NT2/D1 (cell line): ENCODE measurements around the gene RFC1.

Source experiments
- DNase-seq: peaks from one replicate; pipeline ENCODE4 v3.0.0-alpha.2; 2011; ENCODE audit warnings: low read depth, low spot score
- H3K27me3 ChIP-seq: 2 replicates; pipeline ENCODE4 v1.6.0; 2011; ENCODE audit warnings: mild to moderate bottlenecking; ENCODE audit not compliant: insufficient read length, insufficient read depth
- H3K36me3 ChIP-seq: 2 replicates; pipeline ENCODE4 v1.6.1; 2011; ENCODE audit warnings: mild to moderate bottlenecking, low read length, mixed read lengths; ENCODE audit not compliant: insufficient read depth, insufficient read length
- H3K4me1 ChIP-seq: 2 replicates; pipeline ENCODE4 v1.5.1; 2011; ENCODE audit not compliant: insufficient read depth, insufficient read length
- H3K4me3 ChIP-seq: 2 replicates; pipeline ENCODE4 v1.5.1; 2011; ENCODE audit warnings: low read depth; ENCODE audit not compliant: insufficient read length
- H3K9ac ChIP-seq: 2 replicates; pipeline ENCODE4 v1.6.0; 2011; ENCODE audit warnings: low read depth; ENCODE audit not compliant: insufficient read length
- H3K9me3 ChIP-seq: 2 replicates; pipeline ENCODE4 v1.5.1; 2011; ENCODE audit warnings: mild to moderate bottlenecking, low read length; ENCODE audit not compliant: insufficient read depth
- SUZ12 ChIP-seq: IDR thresholded peaks from 2 replicates; pipeline ENCODE4 v1.6.1; 2011; ENCODE audit not compliant: insufficient read length, insufficient read depth; ENCODE audit errors: extremely low read depth
- YY1 ChIP-seq: IDR thresholded peaks from 2 replicates; pipeline ENCODE4 v1.6.1; 2011; ENCODE audit not compliant: insufficient read length, insufficient read depth
- ZNF274 ChIP-seq: IDR thresholded peaks from 2 replicates; pipeline ENCODE4 v1.6.1; 2011; ENCODE audit warnings: mild to moderate bottlenecking, low read depth, low read length

Gene RFC1

GRCh38 chr4:39320381-39321115 lies 45.6 kb downstream of the RFC1 start:
- no peak for TF ChIP-seq YY1
- TF ChIP-seq ZNF274 = no peak
- TF ChIP-seq SUZ12 = no peak
- Histone ChIP-seq H3K9ac (no peak overlapping the region), H3K4me1 (no peaks in the 10 kb centered on the region)

DNA sequence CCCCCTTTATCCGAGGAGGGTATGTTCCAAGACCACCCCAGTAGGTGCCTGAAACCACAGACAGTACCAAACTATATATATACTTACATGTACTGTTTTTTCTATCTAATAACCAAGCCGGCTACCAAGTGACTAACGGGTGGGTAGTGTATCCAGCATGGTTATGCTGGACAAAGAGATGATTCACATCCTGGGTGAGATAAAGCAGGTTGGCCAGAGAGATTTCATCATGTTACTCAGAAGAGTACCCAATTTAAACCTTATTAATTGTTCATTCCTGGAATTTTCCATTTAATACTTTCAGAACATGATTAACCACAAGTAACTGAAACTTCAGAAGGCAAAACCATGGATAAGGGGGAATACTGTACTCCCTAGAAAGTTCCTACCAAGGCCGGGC lies 46.5 kb downstream of the RFC1 start:
- no peak for DNase-seq
- Histone ChIP-seq H3K9me3 (no peaks in the 10 kb centered on the region), H3K4me3 (no peak overlapping the region), H3K9ac (no peak overlapping the region), H3K4me1 (no peaks in the 10 kb centered on the region), H3K27me3 (no peaks in the 10 kb centered on the region), H3K36me3 (peaks cover 46% of the 10 kb centered on the region)
- no peak for TF ChIP-seq YY1
- no peak for TF ChIP-seq ZNF274
- TF ChIP-seq SUZ12 = no peak

More at GRCh38 chr4:39320381-39321115, 45.6 kb downstream of the RFC1 start:
- no peak overlapping the region for H3K4me3 ChIP-seq
- DNase-seq = no peak
- H3K36me3 ChIP-seq = peaks cover 46% of the 10 kb centered on the region
- H3K9me3 ChIP-seq = no peaks in the 10 kb centered on the region
- H3K27me3 ChIP-seq = no peaks in the 10 kb centered on the region

GRCh38 chr4:39312816-39313215 lies 53.3 kb downstream of the RFC1 start:
- TF ChIP-seq YY1 (no peak), ZNF274 (no peak), SUZ12 (no peak)
- no peaks in the 10 kb centered on the region for H3K4me1 ChIP-seq
- H3K9me3 ChIP-seq = no peaks in the 10 kb centered on the region
- no peak overlapping the region for H3K9ac ChIP-seq
- DNase-seq = no peak
- H3K27me3 ChIP-seq = no peaks in the 10 kb centered on the region
- no peak overlapping the region for H3K4me3 ChIP-seq
- H3K36me3 ChIP-seq = peaks cover 84% of the 10 kb centered on the region

DNA sequence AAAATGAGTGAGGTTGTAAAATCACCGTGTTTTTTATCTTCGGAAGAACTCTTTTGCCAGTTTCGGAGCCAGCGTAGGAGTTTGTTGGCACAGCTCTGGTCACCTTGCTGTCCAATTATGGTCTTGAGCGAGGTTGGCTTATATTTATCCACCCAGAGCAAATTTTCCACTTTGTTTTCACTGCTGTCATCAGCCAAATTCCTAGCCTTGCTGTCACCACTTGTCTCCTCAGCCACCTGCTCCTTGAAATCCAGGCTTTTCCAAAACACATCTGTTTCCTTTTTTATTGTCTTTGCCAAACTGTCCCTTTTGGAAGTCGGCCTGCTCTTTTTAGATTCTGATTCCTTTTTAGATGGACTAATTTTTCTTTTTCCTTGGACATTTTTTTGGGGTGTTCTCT lies 57.6 kb downstream of the RFC1 start:
- no peaks in the 10 kb centered on the region for H3K9me3 ChIP-seq
- H3K4me1 ChIP-seq = no peaks in the 10 kb centered on the region
- no peak overlapping the region for H3K9ac ChIP-seq
- H3K27me3 ChIP-seq = no peaks in the 10 kb centered on the region
- peaks cover 84% of the 10 kb centered on the region for H3K36me3 ChIP-seq
- no peak overlapping the region for H3K4me3 ChIP-seq
- no peak for DNase-seq
- TF ChIP-seq SUZ12 (no peak), ZNF274 (no peak), YY1 (no peak)

DNA sequence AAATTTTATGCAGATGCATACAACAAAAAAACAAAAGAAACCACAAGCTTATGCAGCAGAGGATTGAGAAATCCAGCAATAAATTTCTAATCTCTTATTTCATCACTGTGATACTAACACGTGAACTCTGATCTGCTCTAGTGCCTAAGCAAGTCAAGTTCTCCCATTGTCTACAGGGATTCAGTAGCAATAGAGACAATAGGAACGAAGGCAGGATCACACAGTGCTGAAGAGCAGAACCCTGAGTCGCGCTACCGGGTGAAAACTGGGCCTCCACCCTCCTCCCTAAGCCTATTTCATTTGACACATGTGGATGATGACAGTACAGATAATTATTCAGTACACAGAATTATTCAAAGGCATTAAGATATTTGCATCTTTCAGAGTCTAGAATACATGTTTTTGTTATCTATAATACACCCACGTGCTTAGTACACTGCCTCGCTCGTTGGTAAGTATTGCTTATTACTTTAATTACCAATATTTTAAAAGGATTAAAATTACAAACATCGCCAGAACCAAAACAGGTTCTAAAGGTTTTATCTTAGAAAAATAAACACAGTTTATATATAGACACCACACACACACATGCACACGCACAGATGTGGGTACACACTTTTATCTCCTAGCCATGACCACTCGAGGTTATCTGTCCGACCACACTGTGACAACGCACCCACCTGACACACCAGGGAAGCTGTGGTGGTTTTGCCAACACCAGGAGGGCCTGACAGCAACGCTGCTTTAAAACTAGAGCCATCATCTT lies 60.1 kb downstream of the RFC1 start:
- Histone ChIP-seq H3K4me3 (no peak overlapping the region), H3K36me3 (peaks cover 82% of the 10 kb centered on the region), H3K9me3 (no peaks in the 10 kb centered on the region), H3K9ac (no peak overlapping the region), H3K27me3 (no peaks in the 10 kb centered on the region), H3K4me1 (no peaks in the 10 kb centered on the region)
- DNase-seq = no peak
- TF ChIP-seq SUZ12 = no peak
- TF ChIP-seq ZNF274 = no peak
- no peak for TF ChIP-seq YY1

GRCh38 chr4:39304651-39305050 lies 61.5 kb downstream of the RFC1 start:
- H3K36me3 ChIP-seq = peaks cover 81% of the 10 kb centered on the region
- H3K9ac ChIP-seq = no peak overlapping the region

DNA sequence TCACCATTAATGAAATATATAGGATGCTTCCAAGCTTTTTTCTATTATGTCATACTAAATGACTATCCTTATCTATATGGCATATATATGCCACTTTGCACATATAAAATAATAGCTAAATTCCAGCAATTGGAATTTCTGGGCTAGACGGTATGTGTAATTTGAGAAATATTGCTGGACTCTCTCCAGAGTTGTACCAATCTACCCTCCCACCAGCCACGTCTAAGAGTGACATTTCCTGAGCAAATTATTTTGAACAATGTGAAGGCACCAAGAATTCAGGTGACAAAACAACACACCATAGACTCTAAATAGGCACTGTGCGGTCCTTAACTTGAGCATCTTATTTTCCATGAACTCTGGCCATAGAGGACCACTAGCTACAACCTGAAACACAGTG lies 62.3 kb downstream of the RFC1 start:
- Histone ChIP-seq H3K27me3 (no peaks in the 10 kb centered on the region), H3K9me3 (no peaks in the 10 kb centered on the region), H3K4me1 (no peaks in the 10 kb centered on the region), H3K9ac (no peak overlapping the region), H3K4me3 (no peak overlapping the region), H3K36me3 (peaks cover 74% of the 10 kb centered on the region)
- DNase-seq = no peak
- TF ChIP-seq ZNF274 (no peak), YY1 (no peak), SUZ12 (no peak)

More at GRCh38 chr4:39304651-39305050, 61.5 kb downstream of the RFC1 start:
- no peak for TF ChIP-seq SUZ12
- no peak for TF ChIP-seq ZNF274
- TF ChIP-seq YY1 = no peak
- no peaks in the 10 kb centered on the region for H3K4me1 ChIP-seq
- no peaks in the 10 kb centered on the region for H3K9me3 ChIP-seq
- no peaks in the 10 kb centered on the region for H3K27me3 ChIP-seq
- no peak overlapping the region for H3K4me3 ChIP-seq
- no peak for DNase-seq
